Osteocyte (in vitro differentiated cells): ENCODE measurements around the gene HS6ST1. TPM values are rescaled to one million over a fixed set of nuclear protein-coding genes. Genes with fewer than 3 reads are reported as not detected.

ENCODE experiments used
- DNase-seq: peaks from one replicate; pipeline ENCODE4 v3.0.0; 2021; ENCODE audit warnings: mixed read lengths; ENCODE audit not compliant: unreplicated experiment; ENCODE audit errors: extremely low spot score
- H3K27ac Mint-ChIP-seq: one replicate; pipeline ENCODE4 v1.8.0; 2021; ENCODE audit warnings: mild to moderate bottlenecking, mixed read lengths; ENCODE audit not compliant: unreplicated experiment
- H3K27me3 Mint-ChIP-seq: one replicate; pipeline ENCODE4 v1.8.0; 2021; ENCODE audit warnings: mixed read lengths; ENCODE audit not compliant: unreplicated experiment
- H3K36me3 Mint-ChIP-seq: one replicate; pipeline ENCODE4 v1.8.0; 2021; ENCODE audit warnings: mixed read lengths; ENCODE audit not compliant: unreplicated experiment
- H3K4me1 Mint-ChIP-seq: one replicate; pipeline ENCODE4 v1.8.0; 2021; ENCODE audit warnings: mixed read lengths; ENCODE audit not compliant: unreplicated experiment
- H3K4me3 Mint-ChIP-seq: one replicate; pipeline ENCODE4 v1.8.0; 2021; ENCODE audit warnings: mild to moderate bottlenecking, moderate library complexity, mixed read lengths; ENCODE audit not compliant: unreplicated experiment
- H3K9me3 Mint-ChIP-seq: one replicate; pipeline ENCODE4 v1.8.0; 2021; ENCODE audit warnings: mixed read lengths; ENCODE audit not compliant: unreplicated experiment
- CTCF ChIP-seq: fragments of 200-600 bp; sonication (generic); IDR thresholded peaks from 2 replicates; pipeline ENCODE4 v1.5.0; 2021; ENCODE audit warnings: antibody characterized with exemption, mild to moderate bottlenecking, moderate library complexity
- total RNA-seq: library from RNA; stranded (reverse); gene quantifications from 2 replicates; pipeline ENCODE4 v1.2.1, GENCODE V29; 2021

HS6ST1 gene
- total RNA-seq, 1 donor from 2014 or later = 43.0 TPM

DNA sequence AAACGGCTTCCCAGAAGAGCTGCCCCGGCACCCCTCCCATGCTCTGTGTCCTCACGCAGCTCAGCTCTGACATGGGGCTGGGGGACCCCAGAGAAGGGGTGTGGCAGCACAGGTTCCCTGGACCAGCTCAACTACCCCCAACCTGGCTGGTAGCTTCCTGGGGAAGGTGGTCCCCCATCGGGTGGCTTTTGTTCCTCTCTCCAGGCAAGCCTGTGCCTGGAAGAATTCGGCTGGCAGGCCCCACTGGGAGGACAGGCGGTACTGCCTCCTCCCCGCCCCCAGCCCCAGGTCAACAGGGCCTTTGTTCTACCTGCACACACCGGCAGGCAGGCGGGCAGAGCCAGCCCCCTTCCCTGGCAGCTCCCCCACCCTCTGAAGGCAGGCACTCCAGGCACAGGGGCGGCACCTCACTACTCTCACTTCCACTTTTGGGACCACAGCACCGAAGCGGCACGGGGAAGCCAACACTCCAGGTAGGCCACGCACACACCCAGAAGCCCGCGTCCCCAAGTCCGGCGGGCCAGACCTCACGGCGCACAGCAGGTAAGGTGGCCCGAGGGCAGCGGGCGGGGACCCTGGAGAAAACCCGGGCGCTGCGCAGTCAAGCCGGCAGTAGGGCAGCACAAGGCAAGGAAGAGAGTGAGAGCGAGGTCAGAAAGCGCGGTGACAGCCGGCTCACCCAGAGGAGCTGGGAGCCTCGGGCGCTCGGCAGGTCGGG lies 1.3 kb downstream of the HS6ST1 start:
- H3K27me3 Mint-ChIP-seq = no peaks in the 10 kb centered on the region
- no peak for TF ChIP-seq CTCF
- H3K4me3 Mint-ChIP-seq = peak overlapping the region; percentile 87
- DNase-seq = peak; percentile 81
- peaks cover 7% of the 10 kb centered on the region for H3K36me3 Mint-ChIP-seq
- peak overlapping the region; percentile 54 for H3K27ac Mint-ChIP-seq
- H3K9me3 Mint-ChIP-seq = no peaks in the 10 kb centered on the region
- H3K4me1 Mint-ChIP-seq = peaks cover 51% of the 10 kb centered on the region

DNA sequence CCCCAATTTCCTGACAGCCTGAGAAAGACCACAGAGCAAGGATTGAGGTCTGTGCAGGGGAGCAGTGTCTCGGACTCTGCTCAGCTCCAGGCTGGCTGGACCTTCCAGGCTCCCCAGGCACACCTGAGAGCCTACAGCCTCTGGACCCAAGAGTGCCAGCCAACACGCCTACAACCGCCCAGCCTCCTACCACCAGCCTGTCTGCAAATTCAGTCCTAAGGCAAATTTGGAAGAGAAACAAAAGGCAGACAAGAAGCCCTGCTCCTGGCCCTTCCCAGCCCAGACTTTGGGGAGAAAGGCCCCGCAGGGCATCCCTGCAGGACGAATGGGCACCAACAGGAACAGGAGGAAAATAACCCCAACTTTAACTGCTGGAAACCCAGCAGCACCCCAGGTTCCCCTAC lies 1.9 kb downstream of the HS6ST1 start:
- Mint-ChIP-seq H3K4me3 (peak overlapping the region; percentile 87), H3K4me1 (peaks cover 52% of the 10 kb centered on the region), H3K9me3 (no peaks in the 10 kb centered on the region), H3K36me3 (peaks cover 7% of the 10 kb centered on the region), H3K27me3 (no peaks in the 10 kb centered on the region), H3K27ac (no peak overlapping the region)
- no peak for TF ChIP-seq CTCF
- DNase-seq = no peak

GRCh38 chr2:128315829-128316776 lies 2.6 kb downstream of the HS6ST1 start:
- Mint-ChIP-seq H3K4me3 (peak overlapping the region; percentile 87), H3K9me3 (no peaks in the 10 kb centered on the region), H3K27ac (no peak overlapping the region), H3K36me3 (peaks cover 7% of the 10 kb centered on the region), H3K27me3 (no peaks in the 10 kb centered on the region), H3K4me1 (peaks cover 48% of the 10 kb centered on the region)
- no peak for TF ChIP-seq CTCF
- DNase-seq = no peak

DNA sequence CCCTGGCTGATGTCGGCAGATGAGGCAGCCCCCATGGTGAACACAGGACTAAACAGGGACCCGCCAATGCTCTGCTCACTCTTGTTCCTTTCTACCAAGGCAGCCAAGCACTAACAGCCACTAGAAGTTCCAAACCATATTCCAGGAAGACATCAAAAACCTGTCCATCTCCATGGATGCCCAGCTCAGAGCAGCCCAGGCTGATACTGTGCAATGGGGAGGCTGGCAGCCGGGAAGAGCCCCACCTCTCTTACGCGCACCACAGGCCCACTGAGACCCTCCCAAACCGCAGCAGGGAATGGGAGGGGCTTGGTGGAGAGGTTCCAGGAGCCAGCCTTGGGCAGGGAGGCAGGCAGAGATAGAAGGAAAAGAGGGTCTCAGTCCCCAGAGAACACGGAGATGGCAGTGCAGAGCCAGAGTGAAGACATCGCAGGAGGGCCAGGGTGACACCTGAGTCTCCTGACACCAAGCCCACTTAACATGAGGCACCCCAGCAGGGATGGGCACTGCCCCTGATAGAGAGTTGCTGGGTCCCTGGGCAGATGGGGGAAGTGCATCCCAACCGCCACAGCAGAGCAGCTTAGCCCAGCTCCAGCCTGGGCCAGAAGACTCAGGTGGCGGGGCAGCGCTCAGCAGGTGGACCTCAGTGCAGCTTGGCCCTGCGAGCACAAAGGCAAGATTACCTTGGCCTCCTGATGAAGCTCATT lies 3.4 kb downstream of the HS6ST1 start:
- H3K4me1 Mint-ChIP-seq = peaks cover 52% of the 10 kb centered on the region
- H3K27ac Mint-ChIP-seq = no peak overlapping the region
- no peak for TF ChIP-seq CTCF
- H3K36me3 Mint-ChIP-seq = peaks cover 7% of the 10 kb centered on the region
- no peak for DNase-seq
- H3K27me3 Mint-ChIP-seq = no peaks in the 10 kb centered on the region
- H3K4me3 Mint-ChIP-seq = peak overlapping the region; percentile 67
- H3K9me3 Mint-ChIP-seq = no peaks in the 10 kb centered on the region
